GM12878 (cell line): ENCODE results near the gene MRNIP. TPM values are rescaled to one million over a fixed set of nuclear protein-coding genes. Genes with fewer than 3 reads are reported as not detected.

Experiments used
- ATAC-seq: fragments of 200-7000 bp; cut with Tn5 transposase; 3 replicates; pipeline ENCODE4 v1.9.1; 2020; ENCODE audit warnings: mild to moderate bottlenecking, moderate library complexity
- BruUV-seq: library from RNA; stranded (reverse); fragments of 400-500 nt; replicated peaks from 2 replicates; lab custom pipeline; 2021; lab: Mats Ljungman, UMichigan
- CTCF ChIA-PET: fragments of 300-600 bp; sonication (Branson Sonifier 250); formaldehyde crosslinking; extraction: SDS; loops from one replicate; lab custom pipeline; 2021; ENCODE audit warnings: inconsistent platforms; lab: Yijun Ruan, JAX
- POLR2A ChIA-PET: fragments of 350-600 bp; formaldehyde crosslinking; extraction: SDS; loops from one replicate; lab custom pipeline; 2021; ENCODE audit warnings: inconsistent platforms; lab: Charles Lee
- RAD21 ChIA-PET: fragments of 300-600 bp; sonication (Branson Sonifier 250); formaldehyde crosslinking; loops from one replicate; lab custom pipeline; 2023; ENCODE audit warnings: antibody characterized with exemption; ENCODE audit not compliant: unreplicated experiment; lab: Charles Lee
- SMC1A ChIA-PET: fragments of 300-600 bp; sonication (Branson Sonifier 250); formaldehyde crosslinking; loops from one replicate; lab custom pipeline; 2023; ENCODE audit not compliant: unreplicated experiment, uncharacterized antibody; lab: Charles Lee
- DNase-seq: peaks from one replicate; pipeline ENCODE4 v3.0.0-alpha.2; 2011; ENCODE audit warnings: low read depth, low spot score
- FAIRE-seq: peaks from 3 replicates; lab custom pipeline; 2011; peaks lifted over from hg19 to GRCh38; lab: Jason Lieb, UNC
- H2AFZ ChIP-seq: 2 replicates; pipeline ENCODE4 v1.6.0; 2011; ENCODE audit warnings: low read depth, low read length, control low read depth; ENCODE audit not compliant: control insufficient read depth
- H3K27ac ChIP-seq: 2 replicates; pipeline ENCODE4 v1.5.1; 2011; ENCODE audit warnings: control low read depth; ENCODE audit not compliant: control insufficient read depth, insufficient read depth
- H3K27me3 ChIP-seq, 2 experiments: replicated peaks in 1 of 2; 2 replicates each; pipeline versions ENCODE4 v1.6.0 to v1.6.1; 2011; ENCODE audit warnings: low read length in 1 of 2; ENCODE audit not compliant: control insufficient read depth in 2 of 2, insufficient read depth in 2 of 2
- H3K36me3 ChIP-seq, 2 experiments: 2 replicates each; pipeline ENCODE4 v1.5.1; 2011; ENCODE audit warnings: low read length in 1 of 2; ENCODE audit not compliant: control insufficient read depth in 2 of 2, insufficient read depth in 2 of 2
- H3K4me1 ChIP-seq: 2 replicates; pipeline ENCODE4 v1.6.1; 2011; ENCODE audit warnings: mild to moderate bottlenecking, low read length, moderate library complexity, mixed read lengths; ENCODE audit not compliant: control insufficient read depth, insufficient read depth
- H3K4me2 ChIP-seq: 2 replicates; pipeline ENCODE4 v1.6.0; 2011; ENCODE audit warnings: control low read depth; ENCODE audit not compliant: control insufficient read depth, insufficient read depth
- H3K4me3 ChIP-seq: fragments of 200-600 bp; sonication (generic); 2 replicates; pipeline ENCODE4 v1.5.1; 2016
- H3K79me2 ChIP-seq: 2 replicates; pipeline ENCODE4 v1.6.0; 2011; ENCODE audit warnings: low read length; ENCODE audit not compliant: control insufficient read depth, insufficient read depth
- H3K9ac ChIP-seq: 2 replicates; pipeline ENCODE4 v1.8.0; 2011; ENCODE audit warnings: low read length, control low read depth, mixed read lengths; ENCODE audit not compliant: control insufficient read depth, insufficient read depth
- H3K9me3 ChIP-seq: replicated peaks from 3 replicates; pipeline ENCODE4 v1.5.1; 2011; ENCODE audit warnings: mild to moderate bottlenecking, low read length; ENCODE audit not compliant: control insufficient read depth, insufficient read depth
- H4K20me1 ChIP-seq: 2 replicates; pipeline ENCODE4 v1.6.0; 2011; ENCODE audit not compliant: control insufficient read depth, insufficient read depth
- E2F8 ChIP-seq: fragments of 450-650 bp; IDR thresholded peaks from 2 replicates; pipeline ENCODE4 v1.6.1; 2018; ENCODE audit warnings: mild to moderate bottlenecking, low read depth, moderate library complexity; ENCODE audit not compliant: partially characterized antibody
- FOXK2 ChIP-seq: fragments of 450-650 bp; IDR thresholded peaks from 2 replicates; pipeline ENCODE4 v1.6.1; 2017; ENCODE audit warnings: mild to moderate bottlenecking, moderate library complexity
- JUND ChIP-seq: IDR thresholded peaks from 2 replicates; pipeline ENCODE4 v1.6.1; 2012; ENCODE audit warnings: low read depth, mild to moderate bottlenecking, low read length, improper control_type of control experiment, moderate library complexity
- PAX5 ChIP-seq: IDR thresholded peaks from 2 replicates; pipeline ENCODE4 v1.6.1; 2011; ENCODE audit warnings: low read depth, low read length, borderline replicate concordance
- POLR2AphosphoS2 ChIP-seq: IDR thresholded peaks from 2 replicates; pipeline ENCODE4 v1.6.1; 2011; ENCODE audit warnings: low read depth, mild to moderate bottlenecking, low read length, improper control_type of control experiment, moderate library complexity
- RUNX3 ChIP-seq: IDR thresholded peaks from 2 replicates; pipeline ENCODE4 v1.6.1; 2012; ENCODE audit warnings: low read length, inconsistent platforms
- SMARCA5 ChIP-seq: fragments of 450-650 bp; IDR thresholded peaks from 2 replicates; pipeline ENCODE4 v1.6.1; 2017; ENCODE audit warnings: mild to moderate bottlenecking
- SREBF2 ChIP-seq: IDR thresholded peaks from 2 replicates; pipeline ENCODE4 v1.6.1; 2012; ENCODE audit warnings: mild to moderate bottlenecking, low read length
- WGBS: methylation state at CpG from one replicate; pipeline ENCODE4 v1.1.6; 2016; ENCODE audit warnings: low lambda C conversion rate; ENCODE audit not compliant: insufficient replicate concordance, insufficient coverage; ENCODE audit errors: missing lambda C conversion rate; 5-methylcytosine and 5-hydroxymethylcytosine counted together
- in situ Hi-C: fragments of 300-500 bp; cut with MboI; formaldehyde crosslinking; loops from 9 replicates; pipeline ENCODE4 v1.14.3; 2018; ENCODE audit warnings: mixed read lengths
- intact Hi-C: fragments of 100-400 bp; cut with micrococcal nuclease; formaldehyde crosslinking; loops from one replicate; pipeline ENCODE4 v1.14.2; 2022; ENCODE audit not compliant: unreplicated experiment
- polyA plus RNA-seq, 11 experiments: library from polyadenylated mRNA; depleted of rRNA in 4 of 11; unstranded in 6 of 11; stranded (reverse) in 5 of 11; fragments of >200 nt; fragmentation: Nextera tagmentation in 4 of 11; fragmentation: Illumina TruSeq in 1 of 11; extraction: Ambion mirVana in 4 of 11; extraction: Trizol in 1 of 11; gene quantifications; 1 replicate in 1 of 11; 2 replicates in 10 of 11; pipeline versions ENCODE4 v1.2.1 to v1.2.3, GENCODE V29; 2011 to 2016; ENCODE audit warnings: inconsistent platforms in 2 of 11, missing spikeins in 2 of 11, low read depth in 1 of 11
- total RNA-seq, 4 experiments: library from RNA; depleted of rRNA in 3 of 4; stranded (reverse); fragments of >200 nt in 3 of 4; fragmentation: Illumina TruSeq in 1 of 4; extraction: Trizol in 1 of 4; gene quantifications; 2 replicates each; pipeline versions ENCODE4 v1.2.1 to v1.2.3, GENCODE V29; 2013 to 2021
- TF ChIP-seq, protein P1 (sequence below): IDR thresholded peaks from 2 replicates; pipeline ENCODE4 v1.6.1; 2011; ENCODE audit warnings: low read depth, low read length, improper control_type of control experiment, borderline replicate concordance
- TF ChIP-seq, protein P2 (sequence below): fragments of 450-650 bp; formaldehyde crosslinking; IDR thresholded peaks from 2 replicates; pipeline ENCODE4 v1.4.0; 2020; ENCODE audit warnings: mild to moderate bottlenecking, moderate library complexity

The MRNIP gene
- total and polyA plus RNA-seq, 10 of the 15 experiments (the other 5 are each of a cell fraction or from before 2014, with no cell fraction given), result 2.4 to 30.4 (median 13.1) TPM

DNA sequence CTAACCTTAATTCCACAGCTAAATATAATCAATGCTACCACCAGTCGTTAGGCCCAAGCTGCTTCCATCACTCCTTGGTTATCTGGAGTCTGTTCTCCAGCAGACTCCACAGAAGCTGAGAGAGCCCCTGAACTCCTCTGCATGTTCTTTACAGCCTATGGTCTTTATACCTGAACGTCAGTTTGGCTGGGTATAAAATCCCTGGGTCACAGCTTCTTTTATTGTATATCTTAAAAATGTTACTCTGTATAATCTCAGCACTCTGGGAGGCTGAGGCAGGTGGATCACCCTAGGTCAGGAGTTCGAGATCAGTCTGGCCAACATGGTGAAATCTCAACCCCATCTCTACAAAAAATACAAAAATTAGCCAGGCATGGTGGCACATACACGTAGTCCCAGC, 23.7 kb upstream of the MRNIP start:
- H4K20me1 ChIP-seq, result no peaks in the 10 kb centered on the region
- no peak for FAIRE-seq
- in situ Hi-C loops (no loop called here), intact Hi-C loops (no loop called here)
- POLR2A ChIA-PET, result no interaction called here
- CTCF ChIA-PET, result no interaction called here
- BruUV-seq, result no TSS peak
- H3K36me3 ChIP-seq, result peaks cover 10 to 19% of the 10 kb centered on the region in 2 experiments
- SMC1A ChIA-PET, result interaction anchor here (0.7 kb wide), 1 partner anchor 30 kb away, joined by 3 read pairs; no protein-coding TSS in a partner anchor
- no peak for ATAC-seq
- H3K27ac ChIP-seq, result no peak overlapping the region
- H3K79me2 ChIP-seq, result no peaks in the 10 kb centered on the region
- no peak overlapping the region for H2AFZ ChIP-seq
- 88% methylated on average over 4 of the region's 4 CpGs for WGBS
- H3K27me3 ChIP-seq, result no peaks in the 10 kb centered on the region
- H3K4me1 ChIP-seq, result no peaks in the 10 kb centered on the region
- no peak overlapping the region for H3K9ac ChIP-seq
- no peak for TF ChIP-seq RUNX3
- TF ChIP-seq, protein P1, sequence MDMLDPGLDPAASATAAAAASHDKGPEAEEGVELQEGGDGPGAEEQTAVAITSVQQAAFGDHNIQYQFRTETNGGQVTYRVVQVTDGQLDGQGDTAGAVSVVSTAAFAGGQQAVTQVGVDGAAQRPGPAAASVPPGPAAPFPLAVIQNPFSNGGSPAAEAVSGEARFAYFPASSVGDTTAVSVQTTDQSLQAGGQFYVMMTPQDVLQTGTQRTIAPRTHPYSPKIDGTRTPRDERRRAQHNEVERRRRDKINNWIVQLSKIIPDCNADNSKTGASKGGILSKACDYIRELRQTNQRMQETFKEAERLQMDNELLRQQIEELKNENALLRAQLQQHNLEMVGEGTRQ, result no peak
- TF ChIP-seq, protein P2, sequence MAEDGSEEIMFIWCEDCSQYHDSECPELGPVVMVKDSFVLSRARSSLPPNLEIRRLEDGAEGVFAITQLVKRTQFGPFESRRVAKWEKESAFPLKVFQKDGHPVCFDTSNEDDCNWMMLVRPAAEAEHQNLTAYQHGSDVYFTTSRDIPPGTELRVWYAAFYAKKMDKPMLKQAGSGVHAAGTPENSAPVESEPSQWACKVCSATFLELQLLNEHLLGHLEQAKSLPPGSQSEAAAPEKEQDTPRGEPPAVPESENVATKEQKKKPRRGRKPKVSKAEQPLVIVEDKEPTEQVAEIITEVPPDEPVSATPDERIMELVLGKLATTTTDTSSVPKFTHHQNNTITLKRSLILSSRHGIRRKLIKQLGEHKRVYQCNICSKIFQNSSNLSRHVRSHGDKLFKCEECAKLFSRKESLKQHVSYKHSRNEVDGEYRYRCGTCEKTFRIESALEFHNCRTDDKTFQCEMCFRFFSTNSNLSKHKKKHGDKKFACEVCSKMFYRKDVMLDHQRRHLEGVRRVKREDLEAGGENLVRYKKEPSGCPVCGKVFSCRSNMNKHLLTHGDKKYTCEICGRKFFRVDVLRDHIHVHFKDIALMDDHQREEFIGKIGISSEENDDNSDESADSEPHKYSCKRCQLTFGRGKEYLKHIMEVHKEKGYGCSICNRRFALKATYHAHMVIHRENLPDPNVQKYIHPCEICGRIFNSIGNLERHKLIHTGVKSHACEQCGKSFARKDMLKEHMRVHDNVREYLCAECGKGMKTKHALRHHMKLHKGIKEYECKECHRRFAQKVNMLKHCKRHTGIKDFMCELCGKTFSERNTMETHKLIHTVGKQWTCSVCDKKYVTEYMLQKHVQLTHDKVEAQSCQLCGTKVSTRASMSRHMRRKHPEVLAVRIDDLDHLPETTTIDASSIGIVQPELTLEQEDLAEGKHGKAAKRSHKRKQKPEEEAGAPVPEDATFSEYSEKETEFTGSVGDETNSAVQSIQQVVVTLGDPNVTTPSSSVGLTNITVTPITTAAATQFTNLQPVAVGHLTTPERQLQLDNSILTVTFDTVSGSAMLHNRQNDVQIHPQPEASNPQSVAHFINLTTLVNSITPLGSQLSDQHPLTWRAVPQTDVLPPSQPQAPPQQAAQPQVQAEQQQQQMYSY (CRISPR knock-in tag), result no peak
- TF ChIP-seq E2F8, result no peak
- TF ChIP-seq FOXK2, result no peak
- no peak for TF ChIP-seq SREBF2
- no peak for TF ChIP-seq PAX5
- no peak for TF ChIP-seq SMARCA5
- TF ChIP-seq POLR2AphosphoS2, result no peak
- no peak for TF ChIP-seq JUND
- no peak overlapping the region for H3K4me2 ChIP-seq
- no peak overlapping the region for H3K4me3 ChIP-seq
- no peak for DNase-seq
- RAD21 ChIA-PET, result no interaction called here
- H3K9me3 ChIP-seq, result peaks cover 16% of the 10 kb centered on the region
